Measurements from ENCODE around the gene DIP2B. TPM values are rescaled to one million over a fixed set of nuclear protein-coding genes. Genes with fewer than 3 reads are reported as not detected.
"Not testable (repeated sequence)": the region's sequence is repeated elsewhere in the genome, so short reads cannot be mapped to it uniquely, and the experiment has no call there.

The DIP2B gene
- total RNA-seq, 1 donor from 2014 or later, result 28.6 TPM

DNA sequence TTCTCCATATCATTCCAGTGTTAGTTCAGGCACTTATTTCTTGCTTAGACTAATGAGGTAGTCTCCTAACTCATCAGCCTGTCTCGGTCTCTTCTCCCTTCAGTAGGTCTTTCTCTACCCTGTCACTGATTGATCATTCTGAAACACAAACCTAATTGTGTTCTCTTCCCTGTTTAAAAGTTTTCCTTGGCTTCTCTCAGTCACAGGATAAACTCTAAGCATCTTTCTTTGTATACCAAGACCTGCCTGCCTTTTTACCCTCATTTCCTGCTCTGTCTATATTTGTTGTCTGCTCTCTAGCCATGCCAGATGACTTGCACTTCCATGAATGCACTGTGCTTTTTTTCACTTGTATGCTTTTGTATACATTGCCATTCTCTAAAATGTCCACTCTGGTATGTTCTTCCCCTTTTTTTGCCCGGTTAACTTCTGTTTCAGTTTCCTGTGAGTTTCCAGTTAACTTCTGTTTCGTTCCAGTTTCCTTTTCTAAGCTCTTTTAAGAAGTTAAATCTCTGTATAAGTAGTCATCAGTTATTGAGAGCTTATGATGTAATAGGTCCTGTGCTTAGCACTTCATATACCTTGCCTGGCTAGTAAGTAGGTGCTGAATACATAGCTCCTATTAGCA is 12.8 kb downstream of the DIP2B start:
- ATAC-seq, result peak; percentile 75
- H3K27me3 ChIP-seq, result no peaks in the 10 kb centered on the region
- TF ChIP-seq, protein P1, sequence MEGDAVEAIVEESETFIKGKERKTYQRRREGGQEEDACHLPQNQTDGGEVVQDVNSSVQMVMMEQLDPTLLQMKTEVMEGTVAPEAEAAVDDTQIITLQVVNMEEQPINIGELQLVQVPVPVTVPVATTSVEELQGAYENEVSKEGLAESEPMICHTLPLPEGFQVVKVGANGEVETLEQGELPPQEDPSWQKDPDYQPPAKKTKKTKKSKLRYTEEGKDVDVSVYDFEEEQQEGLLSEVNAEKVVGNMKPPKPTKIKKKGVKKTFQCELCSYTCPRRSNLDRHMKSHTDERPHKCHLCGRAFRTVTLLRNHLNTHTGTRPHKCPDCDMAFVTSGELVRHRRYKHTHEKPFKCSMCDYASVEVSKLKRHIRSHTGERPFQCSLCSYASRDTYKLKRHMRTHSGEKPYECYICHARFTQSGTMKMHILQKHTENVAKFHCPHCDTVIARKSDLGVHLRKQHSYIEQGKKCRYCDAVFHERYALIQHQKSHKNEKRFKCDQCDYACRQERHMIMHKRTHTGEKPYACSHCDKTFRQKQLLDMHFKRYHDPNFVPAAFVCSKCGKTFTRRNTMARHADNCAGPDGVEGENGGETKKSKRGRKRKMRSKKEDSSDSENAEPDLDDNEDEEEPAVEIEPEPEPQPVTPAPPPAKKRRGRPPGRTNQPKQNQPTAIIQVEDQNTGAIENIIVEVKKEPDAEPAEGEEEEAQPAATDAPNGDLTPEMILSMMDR (IDR thresholded peaks at IDR 0.05), result no peak
- peaks cover 59% of the 10 kb centered on the region for H3K4me1 ChIP-seq
- DNase-seq, result no peak
- H3K27ac ChIP-seq, result peak overlapping the region; percentile 78
- H3K4me3 ChIP-seq, result peak overlapping the region; percentile 2
- no peaks in the 10 kb centered on the region for H3K36me3 ChIP-seq
- intact Hi-C loops (cut with DNase I), result no loop called here
- no peaks in the 10 kb centered on the region for H3K9me3 ChIP-seq

DNA sequence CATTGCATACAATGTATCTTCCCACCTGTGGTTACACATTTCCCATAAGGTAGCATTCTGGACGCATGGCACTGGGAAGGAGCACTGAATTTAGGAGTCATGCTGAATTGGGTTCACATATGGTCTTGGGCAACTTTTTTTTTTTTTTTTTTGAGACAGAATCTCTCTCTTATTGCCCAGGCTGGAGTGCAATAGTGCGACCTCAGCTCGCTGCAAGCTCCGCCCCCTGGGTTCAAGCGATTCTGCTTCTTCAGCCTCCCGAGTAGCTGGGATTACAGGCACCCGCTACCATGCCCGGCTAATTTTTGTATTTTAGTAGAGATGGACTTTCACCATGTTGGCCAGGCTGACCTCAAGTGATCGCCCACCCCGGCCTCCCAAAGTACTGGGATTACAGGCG is 13.3 kb downstream of the DIP2B start:
- DNase-seq (no peak), ATAC-seq (peak; percentile 10)
- Histone ChIP-seq H3K27me3 (no peaks in the 10 kb centered on the region), H3K4me3 (peak overlapping the region; percentile 2), H3K27ac (peak overlapping the region; percentile 78), H3K4me1 (peaks cover 56% of the 10 kb centered on the region), H3K9me3 (no peaks in the 10 kb centered on the region), H3K36me3 (no peaks in the 10 kb centered on the region)
- intact Hi-C loops (cut with DNase I), result no loop called here
- TF ChIP-seq, protein P1 (IDR thresholded peaks at IDR 0.05), result no peak

DNA sequence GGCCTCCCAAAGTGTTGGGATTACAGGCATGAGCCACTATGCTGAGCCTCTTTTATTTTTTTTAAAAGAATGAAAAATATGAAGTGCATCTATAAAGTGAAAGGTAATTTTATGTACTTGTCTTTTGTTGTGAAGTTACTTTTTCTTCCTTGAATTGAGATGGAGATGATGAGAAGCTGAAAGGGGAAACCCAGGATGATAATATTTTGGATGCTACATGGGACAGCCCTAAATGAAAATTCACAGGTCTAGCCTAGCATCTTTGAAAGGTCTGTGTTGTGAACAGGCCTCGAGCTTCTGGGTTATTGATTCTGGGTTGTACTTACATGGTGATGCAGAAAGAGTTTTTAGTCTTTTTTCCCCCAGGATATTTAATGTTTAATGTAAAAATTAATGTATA is 14.6 kb downstream of the DIP2B start:
- intact Hi-C loops (cut with DNase I), result no loop called here
- peaks cover 49% of the 10 kb centered on the region for H3K4me1 ChIP-seq
- TF ChIP-seq, protein P1 (IDR thresholded peaks at IDR 0.05), result no peak

DNA sequence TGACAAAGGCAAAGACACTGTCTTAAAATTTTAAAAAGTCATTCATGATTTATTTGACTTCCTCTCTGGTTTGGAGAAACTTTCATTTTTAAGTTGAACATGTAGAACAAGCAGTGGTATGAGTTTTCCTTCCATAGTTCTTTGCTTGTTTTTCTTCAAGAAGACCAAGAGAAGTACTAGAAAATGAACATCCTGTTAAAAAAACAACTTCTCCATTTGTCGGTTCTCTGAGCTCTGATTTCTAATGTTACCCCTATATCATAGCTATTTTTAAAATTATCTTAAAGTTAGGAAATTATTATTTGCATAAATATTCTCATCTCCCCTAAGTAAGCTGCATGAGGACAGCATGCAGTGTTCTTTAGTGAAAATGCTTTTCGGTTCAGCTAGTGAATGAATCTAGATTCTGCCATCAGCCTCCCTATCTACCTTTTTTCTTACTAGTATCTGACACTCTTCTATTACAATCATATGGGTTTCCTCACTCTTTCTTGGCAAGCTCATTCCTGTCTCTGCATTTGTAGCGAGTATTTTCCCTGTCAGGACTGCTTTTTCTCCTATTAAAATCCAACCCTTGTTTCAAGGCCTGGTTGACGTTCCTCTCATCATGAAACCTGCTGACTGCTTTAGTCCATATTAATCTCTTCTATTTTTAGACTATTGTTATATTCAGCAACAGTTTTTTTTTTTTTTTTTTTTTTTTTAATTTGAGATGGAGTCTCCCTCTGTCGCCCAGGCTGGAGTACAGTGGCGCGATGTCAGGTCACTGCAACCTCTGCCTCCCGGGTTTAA is 15.8 kb downstream of the DIP2B start:
- intact Hi-C loops (cut with DNase I), result no loop called here
- Histone ChIP-seq H3K9me3 (no peaks in the 10 kb centered on the region), H3K4me1 (peaks cover 36% of the 10 kb centered on the region), H3K27me3 (no peaks in the 10 kb centered on the region), H3K36me3 (no peaks in the 10 kb centered on the region), H3K4me3 (no peak overlapping the region), H3K27ac (peak overlapping the region; percentile 47)
- ATAC-seq (no peak), DNase-seq (no peak)
- TF ChIP-seq, protein P1 (IDR thresholded peaks at IDR 0.05), result no peak

More for the DNA sequence above, 14.6 kb downstream of the DIP2B start:
- ATAC-seq, result no peak
- Histone ChIP-seq H3K27ac (no peak overlapping the region), H3K36me3 (no peaks in the 10 kb centered on the region), H3K9me3 (no peaks in the 10 kb centered on the region), H3K27me3 (no peaks in the 10 kb centered on the region), H3K4me3 (no peak overlapping the region)
- no peak for DNase-seq

DNA sequence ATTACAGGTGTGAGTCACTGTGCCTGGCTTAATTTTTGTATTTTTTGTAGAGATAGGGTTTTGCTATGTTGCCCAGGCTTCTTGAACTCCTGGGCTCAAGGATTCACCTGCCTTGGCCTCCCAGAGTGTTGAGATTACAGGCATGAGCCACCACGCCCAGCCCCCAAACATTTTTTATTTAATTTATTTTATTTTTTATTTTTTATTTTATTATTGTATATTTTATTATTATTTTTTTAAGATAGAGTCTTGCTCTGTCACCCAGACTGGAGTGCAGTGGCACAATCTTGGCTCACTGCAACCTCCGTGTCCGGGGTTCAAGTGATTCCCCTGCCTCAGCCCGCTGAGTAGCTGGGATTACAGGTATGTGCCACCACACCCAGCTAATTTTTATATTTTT is 17.0 kb downstream of the DIP2B start:
- intact Hi-C loops (cut with DNase I); H3K27me3 ChIP-seq; H3K27ac ChIP-seq; DNase-seq; H3K4me3 ChIP-seq; H3K9me3 ChIP-seq; ATAC-seq; H3K36me3 ChIP-seq: not testable (repeated sequence)
- peaks cover 30% of the 10 kb centered on the region for H3K4me1 ChIP-seq

DNA sequence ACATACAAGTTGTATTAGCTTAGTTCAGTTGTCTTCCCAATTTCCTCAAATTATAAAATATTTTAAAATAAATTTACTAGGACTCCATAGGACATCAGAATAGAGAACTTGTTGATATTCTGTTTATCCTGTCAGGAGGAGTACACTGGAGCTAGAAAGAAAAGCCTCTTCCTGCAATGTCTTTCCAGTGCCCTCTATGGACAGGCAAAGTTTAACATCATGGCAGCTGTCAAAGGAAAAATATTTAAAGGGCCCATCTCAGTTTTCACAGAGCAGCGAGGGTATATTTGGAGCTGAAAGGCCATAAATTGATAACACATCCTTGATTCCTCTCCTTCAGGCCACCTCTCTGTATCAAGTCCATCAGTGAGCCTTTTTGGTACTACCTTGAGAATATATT is 19.0 kb downstream of the DIP2B start:
- intact Hi-C loops (cut with DNase I), result no loop called here
- Histone ChIP-seq H3K36me3 (no peaks in the 10 kb centered on the region), H3K4me3 (no peak overlapping the region), H3K27me3 (no peaks in the 10 kb centered on the region), H3K27ac (no peak overlapping the region), H3K4me1 (peaks cover 15% of the 10 kb centered on the region), H3K9me3 (no peaks in the 10 kb centered on the region)
- no peak for DNase-seq
- ATAC-seq, result no peak
- TF ChIP-seq, protein P1 (IDR thresholded peaks at IDR 0.05), result no peak
